ENCODE measurements around the gene NETO1. TPM values are rescaled to one million over a fixed set of nuclear protein-coding genes. Genes with fewer than 3 reads are reported as not detected.

NETO1 gene
- total and polyA plus RNA-seq, 2 experiments from 2014 or later = 10.8 to 20.7 TPM

GRCh38 chr18:72700961-72701710 lies 166.7 kb downstream of the NETO1 start:
- ATAC-seq (no peak), DNase-seq (ENCODE audit: low spot score) (peak; percentile 62)
- Histone ChIP-seq H3K36me3 (ENCODE audit: insufficient read depth) (no peaks in the 10 kb centered on the region), H3K4me1 (ENCODE audit: insufficient read depth) (no peaks in the 10 kb centered on the region; the same call in 1 of the 2 replicates), H3K4me2 (no peak overlapping the region), H3F3A (replicated peaks; ENCODE audit: low read depth) (no peaks in the 10 kb centered on the region), H4K20me1 (replicated peaks; ENCODE audit: insufficient read depth) (no peaks in the 10 kb centered on the region), H3K4me3 (no peak overlapping the region), H3K79me2 (replicated peaks; ENCODE audit: insufficient read depth) (no peaks in the 10 kb centered on the region), H3K27ac (ENCODE audit: low read depth) (no peak overlapping the region), H2AFZ (peak overlapping the region; percentile 80), H3K27me3 (ENCODE audit: insufficient read depth) (no peaks in the 10 kb centered on the region), H3K9me2 (ENCODE audit: insufficient read depth) (no peaks in the 10 kb centered on the region)
- Mint-ChIP-seq H3K4me1 (0 out of 3 replicates have a peak, but pooled peaks cover 4% of the 10 kb centered on the region), H3K36me3 (ENCODE audit: low read depth) (no peaks in the 10 kb centered on the region; the same call in 2 of the 3 replicates), H3K4me3 (no peak overlapping the region), H3K27ac (no peak overlapping the region), H3K27me3 (ENCODE audit: insufficient read depth, low read depth, poor library complexity) (peaks cover 2% of the 10 kb centered on the region), H3K9me3 (peaks cover 6% of the 10 kb centered on the region; the same call in 1 of the 3 replicates)
- TF ChIP-seq NANOG (IDR thresholded peaks at IDR 0.05; ENCODE audit: borderline replicate concordance) (no peak), CTCF (conservative IDR thresholded peaks at IDR 0.05; ENCODE audit: low read depth in 2 of 2) (peak; percentile 62 to 87)

GRCh38 chr18:72697706-72698105 lies 170.1 kb downstream of the NETO1 start:
- no peaks in the 10 kb centered on the region; the same call in 2 of the 3 replicates for H3K36me3 Mint-ChIP-seq (ENCODE audit: low read depth)
- Histone ChIP-seq H2AFZ (peak overlapping the region; percentile 98; the same call in 1 of the 2 replicates), H4K20me1 (replicated peaks; ENCODE audit: insufficient read depth) (no peaks in the 10 kb centered on the region), H3K4me3 (no peak overlapping the region), H3F3A (replicated peaks; ENCODE audit: low read depth) (no peaks in the 10 kb centered on the region), H3K9me2 (ENCODE audit: insufficient read depth) (no peaks in the 10 kb centered on the region), H3K27me3 (ENCODE audit: insufficient read depth) (no peaks in the 10 kb centered on the region), H3K36me3 (ENCODE audit: insufficient read depth) (no peaks in the 10 kb centered on the region), H3K4me1 (ENCODE audit: insufficient read depth) (peaks cover 12% of the 10 kb centered on the region), H3K4me2 (no peak overlapping the region), H3K27ac (ENCODE audit: low read depth) (no peak overlapping the region), H3K79me2 (replicated peaks; ENCODE audit: insufficient read depth) (no peaks in the 10 kb centered on the region)
- peaks cover 17% of the 10 kb centered on the region for H3K4me1 Mint-ChIP-seq
- peak overlapping the region; percentile 67 for H3K27ac Mint-ChIP-seq
- ATAC-seq (no peak; the same call in 2 of the 3 replicates), DNase-seq (ENCODE audit: low spot score) (peak; percentile 24)
- H3K9me3 Mint-ChIP-seq = peaks cover 6% of the 10 kb centered on the region; the same call in 1 of the 3 replicates
- H3K4me3 Mint-ChIP-seq = no peak overlapping the region
- H3K27me3 Mint-ChIP-seq (ENCODE audit: insufficient read depth, low read depth, poor library complexity) = peaks cover 2% of the 10 kb centered on the region
- TF ChIP-seq EZH2 (IDR thresholded peaks at IDR 0.05; ENCODE audit: low read depth, unreplicated experiment) (no peak), ETS1 (IDR thresholded peaks at IDR 0.05) (no peak), CTCF (conservative IDR thresholded peaks at IDR 0.05; ENCODE audit: low read depth in 2 of 2) (no peak), ZNF462 (CRISPR knock-in tag; IDR thresholded peaks at IDR 0.05) (no peak)

Measured in GM23338 (cell line).